ENCODE measurements around the gene EFCAB9.

EFCAB9 gene

DNA sequence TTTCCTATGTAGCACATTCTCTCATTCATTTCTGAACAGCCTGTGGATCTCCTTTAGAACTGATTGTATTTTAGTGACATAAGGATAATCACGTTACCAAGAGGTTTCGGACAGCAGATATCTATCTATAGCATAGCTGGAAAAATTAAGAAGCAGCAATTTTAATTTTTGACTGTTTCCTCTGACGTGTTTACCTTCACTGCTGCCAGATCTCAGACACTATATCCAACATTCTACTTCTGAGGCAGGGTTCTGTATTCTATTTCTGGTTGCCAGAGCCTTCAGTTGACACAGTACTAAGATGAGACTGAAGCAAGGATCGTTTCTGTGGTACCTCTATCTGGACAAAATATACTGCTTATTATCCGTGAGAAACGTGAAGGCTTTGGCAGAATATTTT is at the start of gene EFCAB9:
TSS of gene EFCAB9 (plus strand) at position 301 of the 400 bp plus-strand sequence. CDS start at position 302, 1 bp downstream.
- in situ Hi-C loops (cut with MboI; ENCODE audit: low pct_unique_long_range_greater_than_20kb, low sequenced_read_pairs, unreplicated experiment), result no loop called here
- DNase-seq (ENCODE audit: low spot score), result no peak
- TF ChIP-seq, protein P1, sequence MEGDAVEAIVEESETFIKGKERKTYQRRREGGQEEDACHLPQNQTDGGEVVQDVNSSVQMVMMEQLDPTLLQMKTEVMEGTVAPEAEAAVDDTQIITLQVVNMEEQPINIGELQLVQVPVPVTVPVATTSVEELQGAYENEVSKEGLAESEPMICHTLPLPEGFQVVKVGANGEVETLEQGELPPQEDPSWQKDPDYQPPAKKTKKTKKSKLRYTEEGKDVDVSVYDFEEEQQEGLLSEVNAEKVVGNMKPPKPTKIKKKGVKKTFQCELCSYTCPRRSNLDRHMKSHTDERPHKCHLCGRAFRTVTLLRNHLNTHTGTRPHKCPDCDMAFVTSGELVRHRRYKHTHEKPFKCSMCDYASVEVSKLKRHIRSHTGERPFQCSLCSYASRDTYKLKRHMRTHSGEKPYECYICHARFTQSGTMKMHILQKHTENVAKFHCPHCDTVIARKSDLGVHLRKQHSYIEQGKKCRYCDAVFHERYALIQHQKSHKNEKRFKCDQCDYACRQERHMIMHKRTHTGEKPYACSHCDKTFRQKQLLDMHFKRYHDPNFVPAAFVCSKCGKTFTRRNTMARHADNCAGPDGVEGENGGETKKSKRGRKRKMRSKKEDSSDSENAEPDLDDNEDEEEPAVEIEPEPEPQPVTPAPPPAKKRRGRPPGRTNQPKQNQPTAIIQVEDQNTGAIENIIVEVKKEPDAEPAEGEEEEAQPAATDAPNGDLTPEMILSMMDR (IDR thresholded peaks at IDR 0.05; ENCODE audit: extremely low read depth, insufficient read depth, missing control alignments), result no peak

- peak; percentile 59 for DNase-seq (ENCODE audit: low spot score)
- TF ChIP-seq, protein P1 (IDR thresholded peaks at IDR 0.05; ENCODE audit: extremely low read depth, insufficient read depth, missing control alignments), result no peak
- in situ Hi-C loops (cut with MboI; ENCODE audit: low pct_unique_long_range_greater_than_20kb, low sequenced_read_pairs, unreplicated experiment), result no loop called here
Measured at GRCh38 chr5:172144291-172144815, 49.6 kb upstream of the EFCAB9 start.

GRCh38 chr5:172144931-172145869 is 48.8 kb upstream of the EFCAB9 start:
- DNase-seq (ENCODE audit: low spot score), result no peak
- in situ Hi-C loops (cut with MboI; ENCODE audit: low pct_unique_long_range_greater_than_20kb, low sequenced_read_pairs, unreplicated experiment), result no loop called here
- TF ChIP-seq, protein P1 (IDR thresholded peaks at IDR 0.05; ENCODE audit: extremely low read depth, insufficient read depth, missing control alignments), result no peak

- in situ Hi-C loops (cut with MboI; ENCODE audit: low pct_unique_long_range_greater_than_20kb, low sequenced_read_pairs, unreplicated experiment), result no loop called here
- TF ChIP-seq, protein P1 (IDR thresholded peaks at IDR 0.05; ENCODE audit: extremely low read depth, insufficient read depth, missing control alignments), result no peak
- DNase-seq (ENCODE audit: low spot score), result no peak
Measured at GRCh38 chr5:172145870-172146747, 47.9 kb upstream of the EFCAB9 start.

- in situ Hi-C loops (cut with MboI; ENCODE audit: low pct_unique_long_range_greater_than_20kb, low sequenced_read_pairs, unreplicated experiment), result no loop called here
- TF ChIP-seq, protein P1 (IDR thresholded peaks at IDR 0.05; ENCODE audit: extremely low read depth, insufficient read depth, missing control alignments), result no peak
- no peak for DNase-seq (ENCODE audit: low spot score)
Measured at GRCh38 chr5:172146748-172147092, 47.3 kb upstream of the EFCAB9 start.

DNA sequence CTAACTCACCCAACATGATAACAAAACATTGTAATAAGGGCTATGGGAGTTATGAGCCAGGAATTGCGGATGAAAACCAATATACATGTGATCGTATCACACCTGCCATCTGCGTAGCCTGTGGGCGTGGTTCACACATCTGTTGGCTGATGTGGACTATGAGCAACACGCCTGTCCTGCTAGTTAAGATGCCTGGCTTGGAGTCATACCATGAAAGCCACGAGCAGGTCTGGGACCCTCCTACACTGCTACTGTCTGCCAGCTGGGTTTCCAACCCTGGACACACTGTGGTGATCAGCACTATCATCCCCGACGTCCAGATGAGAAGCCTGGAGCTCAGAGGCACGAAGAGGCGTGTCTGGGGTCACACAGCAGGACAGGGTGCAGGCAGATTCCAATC is 46.1 kb upstream of the EFCAB9 start:
- TF ChIP-seq, protein P1 (IDR thresholded peaks at IDR 0.05; ENCODE audit: extremely low read depth, insufficient read depth, missing control alignments), result no peak
- DNase-seq (ENCODE audit: low spot score), result no peak
- in situ Hi-C loops (cut with MboI; ENCODE audit: low pct_unique_long_range_greater_than_20kb, low sequenced_read_pairs, unreplicated experiment), result no loop called here

All from GM13977 (cell line).